Activated naive CD4-positive, alpha-beta T cell treated with anti-CD3 and anti-CD28 coated beads, Interleukin-2, amount 50 U/mL, for 24 hours (primary cell): Measurements from ENCODE around the gene PITPNC1.
A peak's percentile ranks its signal among the peaks of the same experiment; 100 is the strongest.

Experiments used
- H3K27ac Mint-ChIP-seq: one replicate; pipeline ENCODE4 v1.8.0; 2021; ENCODE audit warnings: mild to moderate bottlenecking, mixed read lengths
- H3K27me3 Mint-ChIP-seq: one replicate; pipeline ENCODE4 v1.8.0; 2021; ENCODE audit warnings: mixed read lengths
- H3K36me3 Mint-ChIP-seq: one replicate; pipeline ENCODE4 v1.8.0; 2021; ENCODE audit warnings: mixed read lengths
- H3K4me1 Mint-ChIP-seq: one replicate; pipeline ENCODE4 v1.8.0; 2021; ENCODE audit warnings: mixed read lengths
- H3K4me3 Mint-ChIP-seq: one replicate; pipeline ENCODE4 v1.8.0; 2021; ENCODE audit warnings: mild to moderate bottlenecking, mixed read lengths
- H3K9me3 Mint-ChIP-seq: one replicate; pipeline ENCODE4 v1.8.0; 2021; ENCODE audit warnings: mixed read lengths

PITPNC1 gene

DNA sequence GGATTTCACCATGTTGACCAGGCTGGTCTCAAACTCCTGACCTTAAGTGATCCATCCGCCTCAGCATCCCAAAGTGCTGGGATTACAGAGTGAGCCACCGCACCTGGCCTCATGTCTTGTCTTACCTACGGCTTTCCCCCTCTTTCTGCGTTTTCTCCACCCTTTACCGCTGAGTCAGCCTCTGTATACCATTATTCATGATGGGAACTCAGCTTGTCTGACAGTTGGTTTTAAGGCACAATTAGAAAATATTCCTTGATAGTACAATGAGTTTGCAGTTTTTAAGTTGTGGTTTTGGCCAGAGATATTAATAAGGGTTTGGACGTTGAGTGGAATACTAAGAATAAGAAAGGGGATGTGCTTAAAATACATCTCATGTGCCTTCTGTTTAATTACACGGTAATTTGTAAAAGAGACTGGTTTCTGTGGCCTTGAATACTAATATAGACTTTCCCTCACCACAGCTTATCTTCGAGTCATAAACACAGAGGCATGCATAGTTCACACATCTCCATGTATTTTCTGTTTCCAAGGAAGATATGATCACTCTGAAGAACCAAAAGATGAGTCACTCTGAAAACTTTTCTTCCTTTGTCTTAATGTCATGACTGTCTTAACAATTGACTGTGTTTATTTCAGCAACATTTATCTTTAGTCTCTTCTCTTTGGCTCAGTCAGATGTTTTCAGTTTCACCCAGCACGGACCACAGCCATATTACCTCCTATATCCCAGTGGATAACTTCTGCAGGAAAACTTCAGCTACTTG is 54.4 kb downstream of the PITPNC1 start:
- Mint-ChIP-seq H3K4me3 (peak overlapping the region; percentile 74), H3K27ac (peak overlapping the region; percentile 98), H3K36me3 (peaks cover 5% of the 10 kb centered on the region), H3K4me1 (peaks cover 71% of the 10 kb centered on the region), H3K9me3 (no peaks in the 10 kb centered on the region), H3K27me3 (no peaks in the 10 kb centered on the region)

DNA sequence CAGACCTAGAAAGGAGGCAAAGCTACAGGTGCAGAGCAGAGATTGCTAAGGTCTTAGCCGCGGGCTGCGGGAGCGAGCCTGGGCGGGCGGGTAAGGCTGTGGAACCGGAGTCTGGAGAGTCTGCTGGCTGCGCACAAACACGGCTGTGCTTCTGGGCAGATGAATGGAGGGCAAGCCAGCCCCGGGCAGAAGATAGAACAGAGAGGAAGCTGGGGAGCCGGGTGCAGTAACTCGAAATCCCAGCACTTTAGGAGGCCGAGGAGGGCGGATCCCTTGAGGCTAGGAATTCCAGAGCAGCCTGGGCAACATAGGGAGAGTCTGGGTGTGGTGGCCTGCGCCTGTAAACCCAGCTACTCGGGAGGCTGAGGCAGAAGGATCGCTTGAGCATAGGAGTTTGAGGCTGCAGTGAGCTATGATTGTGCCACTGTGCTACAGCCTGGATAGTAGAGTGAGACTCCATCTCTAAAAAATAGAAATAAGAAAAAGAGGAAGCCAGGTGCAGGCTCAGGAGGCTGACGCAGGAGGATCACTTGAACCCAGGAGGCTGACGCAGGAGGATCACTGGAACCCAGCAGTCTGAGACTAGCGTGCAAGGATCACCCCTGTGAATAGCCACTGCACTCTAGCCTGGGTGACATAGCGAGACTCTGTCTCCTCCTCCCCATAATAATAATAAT is 56.3 kb downstream of the PITPNC1 start:
- no peaks in the 10 kb centered on the region for H3K27me3 Mint-ChIP-seq
- peak overlapping the region; percentile 85 for H3K27ac Mint-ChIP-seq
- peaks cover 82% of the 10 kb centered on the region for H3K4me1 Mint-ChIP-seq
- peaks cover 2% of the 10 kb centered on the region for H3K36me3 Mint-ChIP-seq
- no peaks in the 10 kb centered on the region for H3K9me3 Mint-ChIP-seq
- H3K4me3 Mint-ChIP-seq, result peak overlapping the region; percentile 33

DNA sequence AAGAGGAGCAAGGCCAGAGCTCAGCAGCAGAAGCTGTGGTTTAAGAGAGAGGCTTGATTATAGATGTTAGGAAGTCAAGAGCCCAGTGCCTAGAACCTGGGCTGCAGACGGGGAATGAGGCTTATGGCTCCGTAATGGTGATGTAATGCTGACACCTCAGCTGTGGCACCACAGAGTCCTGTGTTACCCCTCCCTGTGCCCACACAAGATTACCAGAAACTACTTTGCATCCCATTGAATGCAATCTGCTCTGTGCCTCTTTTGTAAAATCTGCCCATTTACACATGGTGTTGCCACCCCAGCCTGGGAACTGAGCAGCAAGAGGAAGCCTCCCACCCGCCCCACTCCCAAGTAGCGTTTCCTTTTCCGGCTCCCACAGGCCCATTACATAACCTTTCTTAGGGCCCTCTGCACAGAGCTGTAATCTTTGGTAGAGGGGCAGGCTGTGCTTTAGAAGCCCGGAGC is 57.0 kb downstream of the PITPNC1 start:
- H3K9me3 Mint-ChIP-seq, result no peaks in the 10 kb centered on the region
- H3K27me3 Mint-ChIP-seq, result no peaks in the 10 kb centered on the region
- peak overlapping the region; percentile 60 for H3K4me3 Mint-ChIP-seq
- peaks cover 3% of the 10 kb centered on the region for H3K36me3 Mint-ChIP-seq
- peak overlapping the region; percentile 95 for H3K27ac Mint-ChIP-seq
- H3K4me1 Mint-ChIP-seq, result peaks cover 87% of the 10 kb centered on the region

DNA sequence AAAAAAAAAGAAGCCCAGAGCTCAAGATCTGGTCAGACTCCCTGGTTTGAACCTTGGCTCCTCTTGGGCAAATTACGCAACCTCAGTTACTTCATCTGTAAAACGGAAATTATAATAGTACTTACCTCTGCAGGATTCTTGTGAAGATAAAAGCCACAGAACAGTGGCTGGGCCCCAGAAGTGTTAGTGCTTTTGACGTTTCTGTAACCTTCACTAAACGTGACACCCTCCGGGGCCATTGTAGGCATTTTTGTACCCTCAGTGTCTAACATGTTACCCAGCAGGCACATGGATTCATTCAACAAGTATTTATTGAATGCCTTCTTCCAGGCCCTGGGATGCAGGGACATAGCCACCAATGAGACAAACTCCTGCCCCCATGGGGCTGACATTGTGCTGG is 58.0 kb downstream of the PITPNC1 start:
- Mint-ChIP-seq H3K9me3 (no peaks in the 10 kb centered on the region), H3K27ac (peak overlapping the region; percentile 96), H3K27me3 (no peaks in the 10 kb centered on the region), H3K36me3 (peaks cover 3% of the 10 kb centered on the region), H3K4me1 (peaks cover 89% of the 10 kb centered on the region), H3K4me3 (peak overlapping the region; percentile 67)

DNA sequence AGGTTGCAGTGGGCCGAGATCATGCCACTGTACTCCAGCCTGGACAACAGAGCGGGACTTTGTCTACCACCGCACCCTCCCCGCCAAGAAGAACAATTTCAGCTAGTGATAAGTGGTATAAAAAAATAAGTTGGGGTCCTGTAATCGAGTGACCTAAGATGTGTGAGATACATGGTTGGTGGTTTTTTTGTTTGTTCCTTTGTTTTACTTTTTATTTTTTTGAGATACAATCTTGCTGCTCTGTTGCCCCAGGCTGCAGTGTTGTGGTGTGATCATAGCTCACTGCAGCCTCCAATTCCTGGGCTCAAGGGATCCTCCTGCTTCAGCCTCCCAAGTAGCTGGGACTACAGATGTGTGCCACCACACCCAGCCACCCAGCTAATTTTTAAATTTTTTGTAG is 58.7 kb downstream of the PITPNC1 start:
- Mint-ChIP-seq H3K36me3 (peaks cover 3% of the 10 kb centered on the region), H3K27ac (peak overlapping the region; percentile 96), H3K9me3 (no peaks in the 10 kb centered on the region), H3K4me3 (peak overlapping the region; percentile 61), H3K27me3 (no peaks in the 10 kb centered on the region), H3K4me1 (peaks cover 88% of the 10 kb centered on the region)

DNA sequence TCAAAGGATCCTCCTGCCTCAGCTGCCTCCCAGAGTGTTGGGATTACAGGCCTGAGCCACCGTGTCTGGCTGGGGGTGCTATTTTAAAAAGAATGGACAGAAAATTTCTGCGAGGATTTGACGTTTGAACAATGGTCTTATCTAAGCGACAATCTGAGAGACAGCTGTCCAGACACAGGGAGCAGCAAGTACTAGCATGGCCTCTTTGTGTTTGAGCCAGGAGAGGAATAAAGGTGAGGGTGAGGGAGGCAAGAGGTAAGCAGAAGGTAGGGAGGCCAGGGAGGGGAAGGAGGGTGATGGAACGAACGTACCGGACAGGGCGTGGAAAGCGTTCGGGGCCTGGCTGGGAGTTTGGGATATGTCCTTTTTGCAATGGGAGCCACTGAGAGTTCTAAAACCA is 59.2 kb downstream of the PITPNC1 start:
- peaks cover 90% of the 10 kb centered on the region for H3K4me1 Mint-ChIP-seq
- H3K4me3 Mint-ChIP-seq, result peak overlapping the region; percentile 61
- H3K27ac Mint-ChIP-seq, result peak overlapping the region; percentile 96
- H3K9me3 Mint-ChIP-seq, result no peaks in the 10 kb centered on the region
- no peaks in the 10 kb centered on the region for H3K27me3 Mint-ChIP-seq
- H3K36me3 Mint-ChIP-seq, result peaks cover 3% of the 10 kb centered on the region

DNA sequence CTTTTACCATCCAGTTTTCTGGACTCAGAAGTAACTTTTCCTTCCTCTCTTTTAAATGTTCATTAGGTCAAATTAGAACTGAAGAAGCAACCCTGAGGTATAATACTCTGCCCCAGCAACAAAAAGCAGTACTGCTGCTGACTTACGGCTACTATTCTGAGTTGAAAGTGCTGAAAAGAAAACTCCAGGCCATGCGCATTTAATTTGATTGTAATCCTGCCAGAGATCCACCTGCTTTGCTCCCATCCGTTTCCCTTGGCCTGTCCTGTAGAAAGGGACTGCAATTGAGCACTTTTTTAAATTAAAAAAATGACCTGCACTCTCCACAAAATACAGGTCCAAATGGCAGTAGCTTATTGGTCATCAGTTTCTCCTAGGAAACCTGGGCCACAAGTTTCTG is 61.6 kb downstream of the PITPNC1 start:
- Mint-ChIP-seq H3K4me1 (peaks cover 88% of the 10 kb centered on the region), H3K27ac (peak overlapping the region; percentile 94), H3K36me3 (peaks cover 5% of the 10 kb centered on the region), H3K4me3 (peak overlapping the region; percentile 33), H3K9me3 (no peaks in the 10 kb centered on the region), H3K27me3 (no peaks in the 10 kb centered on the region)

DNA sequence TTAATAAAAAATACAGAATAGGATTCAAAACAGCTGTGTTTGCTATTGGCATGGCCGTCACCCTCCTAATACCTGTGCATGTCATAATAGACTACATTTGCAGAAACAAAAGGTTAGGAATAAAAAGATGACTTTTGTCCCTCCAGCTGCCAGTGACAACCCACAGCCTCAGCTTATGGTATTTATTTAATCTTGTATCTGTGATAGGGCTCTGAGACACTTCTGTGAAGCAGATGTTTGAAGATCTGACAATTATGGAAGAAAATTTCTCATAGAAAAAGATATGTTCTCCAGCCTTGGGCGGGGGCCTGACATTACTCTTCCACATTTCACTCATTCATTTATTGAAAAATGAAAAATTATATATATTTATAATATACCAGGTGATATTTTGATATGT is 62.2 kb downstream of the PITPNC1 start:
- Mint-ChIP-seq H3K36me3 (peaks cover 5% of the 10 kb centered on the region), H3K27ac (peak overlapping the region; percentile 95), H3K9me3 (no peaks in the 10 kb centered on the region), H3K4me1 (peaks cover 89% of the 10 kb centered on the region), H3K27me3 (no peaks in the 10 kb centered on the region), H3K4me3 (no peak overlapping the region)

DNA sequence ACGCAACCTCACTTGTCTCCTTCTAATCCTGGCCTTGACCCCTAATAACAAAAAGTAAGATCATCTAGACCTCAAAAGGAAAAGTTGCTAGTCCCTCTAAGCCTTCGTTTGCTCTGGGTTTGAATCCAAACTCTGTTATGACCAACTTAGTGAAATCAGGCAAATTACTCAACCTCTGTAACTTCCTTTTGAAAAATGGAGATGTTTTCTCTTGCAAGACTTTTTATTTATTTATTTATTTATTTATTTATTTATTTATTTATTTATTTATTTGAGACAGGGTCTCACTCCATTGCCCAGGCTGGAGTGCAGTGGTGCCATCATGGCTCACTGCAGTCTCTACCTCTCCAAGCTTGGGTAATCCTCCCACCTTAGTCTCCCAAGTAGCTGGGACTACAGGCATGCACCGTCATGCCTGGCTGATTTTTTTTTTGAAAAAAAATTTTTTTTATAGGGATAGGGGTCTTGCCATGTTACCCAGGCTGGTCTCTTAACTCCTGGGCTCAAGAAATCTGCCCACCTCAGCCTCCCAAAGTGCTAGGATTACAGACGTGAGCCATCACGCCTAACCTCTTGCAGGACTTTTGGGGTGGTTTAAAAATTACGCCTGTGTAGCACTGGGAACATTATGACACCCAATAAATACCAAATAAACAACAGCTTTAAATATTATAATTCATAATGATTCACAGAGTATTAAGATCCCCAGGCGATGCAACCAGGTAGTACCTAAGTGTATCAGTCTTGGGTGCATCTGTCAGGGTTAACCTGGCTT is 63.4 kb downstream of the PITPNC1 start:
- Mint-ChIP-seq H3K4me1 (peaks cover 94% of the 10 kb centered on the region), H3K27ac (peak overlapping the region; percentile 95), H3K9me3 (no peaks in the 10 kb centered on the region), H3K36me3 (peaks cover 6% of the 10 kb centered on the region), H3K27me3 (no peaks in the 10 kb centered on the region), H3K4me3 (peak overlapping the region; percentile 77)

DNA sequence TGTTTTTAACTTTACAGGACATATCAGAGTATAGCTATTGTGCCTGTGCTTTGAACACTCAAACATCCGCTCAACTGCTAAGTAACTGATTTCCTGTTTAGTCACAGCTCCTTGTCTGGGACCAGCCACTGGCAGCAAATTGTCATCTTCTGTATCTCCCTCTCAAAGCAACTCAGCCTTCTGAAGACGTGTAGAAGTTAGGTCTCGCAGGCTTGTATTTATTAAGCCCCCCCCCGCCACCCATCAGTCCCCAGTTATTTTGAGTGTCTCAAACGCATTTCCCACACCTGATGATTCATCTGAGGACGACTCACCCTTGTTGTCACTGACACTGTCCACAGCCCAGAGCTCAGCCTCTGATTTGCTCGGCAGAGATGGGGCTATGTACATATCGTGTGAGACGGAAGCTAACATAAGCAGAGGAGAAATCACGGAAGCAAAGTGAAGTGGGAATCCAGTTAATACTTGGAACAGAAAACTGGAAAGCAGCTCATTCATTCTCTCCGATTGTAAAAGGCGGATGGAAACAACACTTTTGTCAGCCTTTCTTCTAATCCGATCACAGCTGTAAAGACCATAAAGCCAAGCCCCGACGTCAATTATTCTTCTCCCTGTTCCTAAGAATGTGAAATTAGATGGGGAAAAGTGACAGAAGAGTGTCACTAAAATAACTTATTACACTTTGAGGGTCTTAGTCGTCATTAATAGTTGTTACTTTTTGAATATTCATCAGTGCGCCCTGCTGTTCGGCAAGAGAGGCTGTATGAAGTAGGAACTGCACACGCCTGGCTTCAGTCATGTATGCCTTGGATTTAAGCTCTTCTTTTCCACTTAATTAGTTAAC is 64.2 kb downstream of the PITPNC1 start:
- Mint-ChIP-seq H3K4me3 (peak overlapping the region; percentile 77), H3K27ac (peak overlapping the region; percentile 87), H3K9me3 (no peaks in the 10 kb centered on the region), H3K36me3 (peaks cover 6% of the 10 kb centered on the region), H3K27me3 (no peaks in the 10 kb centered on the region), H3K4me1 (peaks cover 94% of the 10 kb centered on the region)

DNA sequence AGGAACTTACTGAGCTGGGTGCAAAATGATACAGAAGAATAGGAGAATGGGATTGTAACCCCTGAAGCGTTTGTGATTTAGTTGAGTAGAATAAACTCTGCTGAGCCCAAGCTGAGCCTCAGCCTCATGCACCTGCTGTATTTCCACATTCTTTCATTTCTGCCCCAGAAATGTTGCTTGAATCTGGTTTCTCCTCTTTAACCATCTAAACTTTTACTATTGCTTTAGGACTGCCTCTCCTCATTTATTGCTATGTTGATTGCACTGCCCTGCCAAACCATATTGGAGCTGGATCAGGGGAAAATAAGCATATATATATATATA is 64.8 kb downstream of the PITPNC1 start:
- Mint-ChIP-seq H3K27ac (peak overlapping the region; percentile 87), H3K4me3 (peak overlapping the region; percentile 77)

DNA sequence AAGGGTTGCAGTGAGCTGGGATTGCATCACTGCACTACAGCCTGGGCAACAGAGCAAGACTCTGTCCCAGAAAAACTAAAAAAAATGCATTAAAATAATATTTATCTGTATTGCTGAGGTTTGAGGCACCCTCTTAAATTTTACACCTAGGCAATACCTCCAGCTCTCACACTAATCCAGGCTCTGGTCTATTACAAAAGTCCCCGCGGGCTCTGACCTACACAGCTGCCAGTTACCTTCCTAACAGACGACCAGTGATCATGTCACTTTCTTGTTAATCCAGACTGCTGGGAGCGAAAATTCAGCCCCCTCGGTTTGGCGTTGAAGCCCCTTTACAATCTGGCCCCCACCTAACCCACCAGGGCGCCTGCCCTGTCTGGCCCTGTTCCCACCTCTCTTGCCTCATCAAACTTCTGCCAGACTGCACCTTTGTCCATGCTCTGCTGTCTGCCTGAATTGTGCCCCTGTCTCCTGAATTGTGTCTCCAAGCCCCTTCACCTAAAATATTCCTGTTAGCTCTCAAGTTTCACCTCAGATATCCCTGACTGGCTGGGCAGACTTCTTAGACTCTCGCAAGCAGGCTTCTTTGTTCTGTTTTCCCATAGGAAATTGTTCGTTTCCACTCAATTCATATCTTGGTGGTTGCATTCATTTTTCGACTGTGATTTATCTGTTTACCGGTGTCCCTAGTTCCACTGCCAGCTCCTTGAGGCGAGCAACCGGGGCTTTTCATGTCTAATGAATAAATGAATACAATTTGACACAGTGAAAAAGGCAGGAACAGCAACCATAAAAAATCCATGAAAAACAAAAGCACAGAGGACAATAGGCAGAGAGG is 65.9 kb downstream of the PITPNC1 start:
- Mint-ChIP-seq H3K4me3 (peak overlapping the region; percentile 11), H3K27ac (peak overlapping the region; percentile 92), H3K9me3 (no peaks in the 10 kb centered on the region), H3K27me3 (no peaks in the 10 kb centered on the region), H3K4me1 (peaks cover 92% of the 10 kb centered on the region), H3K36me3 (peaks cover 6% of the 10 kb centered on the region)

More for the DNA sequence above, 64.8 kb downstream of the PITPNC1 start:
- H3K36me3 Mint-ChIP-seq, result peaks cover 6% of the 10 kb centered on the region
- H3K27me3 Mint-ChIP-seq, result no peaks in the 10 kb centered on the region
- H3K9me3 Mint-ChIP-seq, result no peaks in the 10 kb centered on the region
- peaks cover 93% of the 10 kb centered on the region for H3K4me1 Mint-ChIP-seq

DNA sequence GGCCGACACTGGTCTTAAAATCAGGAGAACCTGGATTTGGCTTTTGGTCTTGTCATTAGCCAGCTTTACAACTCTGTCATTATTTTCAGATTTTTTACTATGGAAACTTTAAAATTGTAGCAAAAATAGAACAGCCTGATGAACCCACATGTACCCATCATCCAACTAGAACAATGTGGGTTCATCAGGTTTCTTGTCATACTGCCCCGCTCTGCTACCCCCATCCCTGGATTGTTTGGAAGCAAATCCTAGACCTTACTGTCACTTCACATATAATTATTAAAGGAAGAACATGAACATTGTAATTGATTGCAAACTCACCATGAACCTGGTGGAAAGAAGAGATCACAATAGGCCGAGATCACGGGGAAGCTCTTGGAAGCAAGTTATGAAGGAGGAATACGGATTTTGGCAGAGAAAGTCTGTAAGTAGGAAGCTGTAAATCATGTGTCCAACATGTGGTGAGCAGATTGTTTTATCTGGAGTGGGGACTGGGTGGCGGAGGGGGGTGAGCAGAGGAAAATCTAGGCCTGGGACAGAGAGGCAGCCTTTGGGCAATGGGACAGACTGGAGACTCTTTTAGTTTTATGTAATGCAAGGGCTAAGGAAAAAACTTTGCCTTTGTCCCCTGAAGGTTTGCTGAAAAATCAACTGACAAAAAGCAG is 67.0 kb downstream of the PITPNC1 start:
- H3K4me3 Mint-ChIP-seq, result peak overlapping the region; percentile 5
- no peaks in the 10 kb centered on the region for H3K27me3 Mint-ChIP-seq
- H3K4me1 Mint-ChIP-seq, result peaks cover 92% of the 10 kb centered on the region
- H3K36me3 Mint-ChIP-seq, result peaks cover 4% of the 10 kb centered on the region
- H3K27ac Mint-ChIP-seq, result peak overlapping the region; percentile 92
- H3K9me3 Mint-ChIP-seq, result no peaks in the 10 kb centered on the region

DNA sequence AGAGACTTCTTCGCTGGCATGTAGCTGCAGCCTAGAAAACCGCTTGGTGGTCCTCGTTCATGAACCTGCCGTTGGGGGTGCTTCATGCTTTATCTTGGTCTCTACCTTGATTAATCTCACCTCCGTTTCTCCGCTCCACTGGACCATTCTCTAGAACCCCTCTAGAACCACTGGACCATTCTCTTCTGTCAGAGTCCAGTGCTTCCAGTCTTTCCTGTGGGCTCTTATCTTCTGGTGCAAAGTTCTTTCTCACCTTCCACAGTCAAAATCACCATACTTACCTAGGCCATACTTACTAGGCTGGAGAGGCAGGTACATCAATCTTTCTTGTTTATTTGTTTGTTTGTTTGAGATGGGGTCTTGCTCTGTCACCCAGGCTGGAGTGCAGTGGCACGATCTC is 71.4 kb downstream of the PITPNC1 start:
- H3K4me3 Mint-ChIP-seq, result peak overlapping the region; percentile 36
- peak overlapping the region; percentile 95 for H3K27ac Mint-ChIP-seq
- H3K27me3 Mint-ChIP-seq, result no peaks in the 10 kb centered on the region
- peaks cover 2% of the 10 kb centered on the region for H3K36me3 Mint-ChIP-seq
- no peaks in the 10 kb centered on the region for H3K9me3 Mint-ChIP-seq
- H3K4me1 Mint-ChIP-seq, result peaks cover 97% of the 10 kb centered on the region
